Activated B cell treated with CpG ODN at 0.5 μM for 24 hours (primary cell): Measurements from ENCODE around the gene PNO1. TPM values are rescaled to one million over a fixed set of nuclear protein-coding genes. Genes with fewer than 3 reads are reported as not detected.

Source experiments
- ATAC-seq: fragments of 200-7000 bp; cut with Tn5 transposase; one replicate; pipeline ENCODE4 v1.10.0; 2021; ENCODE audit warnings: low read depth, mild to moderate bottlenecking, moderate library complexity
- CTCF ChIA-PET: fragments of 350-600 bp; sonication (Branson Sonifier 250); formaldehyde crosslinking; loops from one replicate; lab custom pipeline; 2021; ENCODE audit warnings: antibody characterized with exemption; lab: Charles Lee
- POLR2A ChIA-PET: fragments of 350-600 bp; sonication (Branson Sonifier 250); formaldehyde crosslinking; loops from one replicate; lab custom pipeline; 2021; ENCODE audit warnings: antibody characterized with exemption; lab: Charles Lee
- DNase-seq: peaks from one replicate; pipeline ENCODE4 v3.0.0; 2022
- H3K27ac Mint-ChIP-seq: one replicate; pipeline ENCODE4 v1.8.0; 2020; ENCODE audit warnings: mixed read lengths
- H3K27me3 Mint-ChIP-seq: one replicate; pipeline ENCODE4 v1.8.0; 2021; ENCODE audit warnings: mixed read lengths
- H3K36me3 Mint-ChIP-seq: one replicate; pipeline ENCODE4 v1.8.0; 2021; ENCODE audit warnings: low read depth, mixed read lengths
- H3K4me1 Mint-ChIP-seq: one replicate; pipeline ENCODE4 v1.8.0; 2021; ENCODE audit warnings: mixed read lengths
- H3K4me3 Mint-ChIP-seq: one replicate; pipeline ENCODE4 v1.8.0; 2020; ENCODE audit warnings: mild to moderate bottlenecking, mixed read lengths
- H3K9me3 Mint-ChIP-seq: one replicate; pipeline ENCODE4 v1.8.0; 2020; ENCODE audit warnings: mixed read lengths
- intact Hi-C: fragments of 100-400 bp; cut with micrococcal nuclease; formaldehyde crosslinking; loops from one replicate; pipeline ENCODE4 v1.15.1; 2024
- total RNA-seq: library from RNA; stranded (reverse); gene quantifications from 2 replicates; pipeline ENCODE4 v1.2.3, GENCODE V29; 2022
- TF ChIP-seq, protein P1 (sequence below): fragments of 200-600 bp; IDR thresholded peaks from one replicate; pipeline ENCODE4 v1.8.0; 2022; ENCODE audit warnings: antibody characterized with exemption, mild to moderate bottlenecking

The PNO1 gene
- total RNA-seq, 1 donor from 2014 or later, result 24.9 TPM

DNA sequence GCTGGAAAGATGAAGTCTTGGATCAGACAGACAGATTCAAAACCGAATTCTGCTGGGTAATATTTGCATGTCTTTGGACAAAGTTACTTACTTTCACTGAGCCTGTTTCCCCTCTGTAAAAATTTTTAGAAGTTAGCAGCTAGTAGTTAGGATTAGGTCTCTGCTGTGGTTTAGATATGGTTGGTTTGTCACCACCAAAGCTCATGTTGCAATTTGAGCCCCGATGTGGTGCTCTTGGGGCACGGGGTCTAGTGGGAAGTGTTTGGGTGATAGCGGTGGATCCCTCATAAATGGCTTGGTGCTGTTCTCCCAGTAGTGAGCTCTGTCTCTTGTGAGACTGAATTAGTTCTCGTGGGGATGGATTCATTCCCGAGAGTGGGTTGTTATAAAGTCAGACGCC lies 38.9 kb upstream of the PNO1 start:
- H3K36me3 Mint-ChIP-seq, result no peaks in the 10 kb centered on the region
- TF ChIP-seq, protein P1, sequence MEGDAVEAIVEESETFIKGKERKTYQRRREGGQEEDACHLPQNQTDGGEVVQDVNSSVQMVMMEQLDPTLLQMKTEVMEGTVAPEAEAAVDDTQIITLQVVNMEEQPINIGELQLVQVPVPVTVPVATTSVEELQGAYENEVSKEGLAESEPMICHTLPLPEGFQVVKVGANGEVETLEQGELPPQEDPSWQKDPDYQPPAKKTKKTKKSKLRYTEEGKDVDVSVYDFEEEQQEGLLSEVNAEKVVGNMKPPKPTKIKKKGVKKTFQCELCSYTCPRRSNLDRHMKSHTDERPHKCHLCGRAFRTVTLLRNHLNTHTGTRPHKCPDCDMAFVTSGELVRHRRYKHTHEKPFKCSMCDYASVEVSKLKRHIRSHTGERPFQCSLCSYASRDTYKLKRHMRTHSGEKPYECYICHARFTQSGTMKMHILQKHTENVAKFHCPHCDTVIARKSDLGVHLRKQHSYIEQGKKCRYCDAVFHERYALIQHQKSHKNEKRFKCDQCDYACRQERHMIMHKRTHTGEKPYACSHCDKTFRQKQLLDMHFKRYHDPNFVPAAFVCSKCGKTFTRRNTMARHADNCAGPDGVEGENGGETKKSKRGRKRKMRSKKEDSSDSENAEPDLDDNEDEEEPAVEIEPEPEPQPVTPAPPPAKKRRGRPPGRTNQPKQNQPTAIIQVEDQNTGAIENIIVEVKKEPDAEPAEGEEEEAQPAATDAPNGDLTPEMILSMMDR, result no peak
- H3K27ac Mint-ChIP-seq, result peak overlapping the region; percentile 83
- ChIA-PET CTCF (no interaction called here), POLR2A (interaction anchor here (0.6 kb wide), 1 partner anchor 35 kb away, joined by 11 read pairs; no protein-coding TSS in a partner anchor)
- no peaks in the 10 kb centered on the region for H3K9me3 Mint-ChIP-seq
- H3K4me3 Mint-ChIP-seq, result peak overlapping the region; percentile 38
- intact Hi-C loops, result no loop called here
- DNase-seq (no peak), ATAC-seq (no peak)
- H3K4me1 Mint-ChIP-seq, result peaks cover 41% of the 10 kb centered on the region
- H3K27me3 Mint-ChIP-seq, result no peaks in the 10 kb centered on the region

DNA sequence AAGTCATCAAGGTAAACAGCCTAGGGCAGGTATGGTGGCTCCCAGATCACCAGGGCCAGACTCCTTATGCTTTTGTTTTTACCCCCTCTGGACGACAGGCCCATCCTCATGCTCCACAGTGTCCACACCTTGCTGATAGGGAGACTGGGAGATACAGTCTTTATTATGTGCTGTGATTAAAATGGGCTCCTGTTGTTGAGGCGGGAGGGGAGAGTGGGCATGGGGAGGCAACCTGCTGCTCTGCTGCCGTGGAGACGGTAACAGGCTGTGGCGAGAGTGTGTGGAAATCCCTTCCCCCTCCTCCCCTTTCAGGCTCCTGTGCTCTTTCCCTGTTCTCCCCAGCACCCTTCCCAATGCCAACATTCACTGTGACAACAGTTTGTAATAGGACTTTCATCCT lies 38.2 kb upstream of the PNO1 start:
- peak overlapping the region; percentile 83 for H3K27ac Mint-ChIP-seq
- no peaks in the 10 kb centered on the region for H3K27me3 Mint-ChIP-seq
- POLR2A ChIA-PET, result no interaction called here
- ATAC-seq (no peak), DNase-seq (no peak)
- TF ChIP-seq, protein P1, result no peak
- H3K36me3 Mint-ChIP-seq, result no peaks in the 10 kb centered on the region
- intact Hi-C loops, result no loop called here
- no peak overlapping the region for H3K4me3 Mint-ChIP-seq
- CTCF ChIA-PET, result no interaction called here
- H3K4me1 Mint-ChIP-seq, result peaks cover 42% of the 10 kb centered on the region
- H3K9me3 Mint-ChIP-seq, result no peaks in the 10 kb centered on the region

DNA sequence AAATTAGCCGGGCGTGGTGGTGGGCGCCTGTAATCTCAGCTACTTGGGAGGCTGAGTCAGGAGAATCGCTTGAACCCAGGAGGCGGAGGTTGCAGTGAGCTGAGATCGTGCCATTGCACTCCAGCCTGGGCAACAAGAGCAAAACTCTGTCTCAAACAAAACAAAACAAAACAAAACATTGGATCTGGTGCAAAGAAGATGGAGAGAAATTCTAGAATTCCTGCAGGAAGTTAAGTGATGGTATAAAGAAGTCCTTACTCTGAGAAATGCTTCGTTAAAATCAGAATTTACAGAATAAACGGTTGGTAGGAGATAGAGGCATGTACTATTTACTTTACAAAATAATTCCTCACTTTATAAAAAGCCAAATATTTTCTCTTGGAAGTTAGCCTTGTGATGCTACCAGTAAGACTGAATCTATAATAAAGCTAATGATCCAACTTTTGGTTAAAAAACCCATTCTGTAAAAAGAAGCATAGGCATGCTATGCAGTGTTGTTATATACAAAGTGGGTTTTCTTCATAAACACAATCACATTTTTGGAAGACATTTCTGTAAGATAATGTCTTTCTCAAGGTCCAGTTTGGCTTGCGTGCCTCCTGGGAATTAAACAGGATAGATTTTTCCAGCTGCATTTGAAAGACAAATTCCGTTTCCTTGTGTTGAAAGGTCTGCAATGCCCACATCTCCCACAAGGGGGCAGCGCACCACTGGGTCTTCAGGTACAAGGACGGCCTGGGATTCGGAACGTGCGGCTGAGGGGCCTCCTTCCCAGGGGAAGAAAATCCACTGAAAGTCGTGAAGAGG lies 35.6 kb upstream of the PNO1 start:
- peak; percentile 26 for ATAC-seq
- H3K4me1 Mint-ChIP-seq, result peaks cover 48% of the 10 kb centered on the region
- no peaks in the 10 kb centered on the region for H3K36me3 Mint-ChIP-seq
- ChIA-PET CTCF (interaction anchor here (0.5 to 3.5 kb wide), 31 partner anchors 11 to 880 kb away, joined by 3 to 22 read pairs (median 4); partner anchors contain the start of genes C1D and PNO1), POLR2A (interaction anchor here (0.5 to 2.5 kb wide), 6 partner anchors 35 to 244 kb away, joined by 3 to 13 read pairs (median 4); partner anchors contain the start of genes C1D and PNO1)
- DNase-seq, result peak; percentile 69
- H3K27me3 Mint-ChIP-seq, result no peaks in the 10 kb centered on the region
- peak overlapping the region; percentile 97 for H3K27ac Mint-ChIP-seq
- intact Hi-C loops, result loop anchor here (1.0 kb wide), 8 partner anchors 35 to 803 kb away; partner anchors contain the start of gene PNO1
- no peaks in the 10 kb centered on the region for H3K9me3 Mint-ChIP-seq
- TF ChIP-seq, protein P1, result peak; percentile 100
- H3K4me3 Mint-ChIP-seq, result peak overlapping the region; percentile 77

DNA sequence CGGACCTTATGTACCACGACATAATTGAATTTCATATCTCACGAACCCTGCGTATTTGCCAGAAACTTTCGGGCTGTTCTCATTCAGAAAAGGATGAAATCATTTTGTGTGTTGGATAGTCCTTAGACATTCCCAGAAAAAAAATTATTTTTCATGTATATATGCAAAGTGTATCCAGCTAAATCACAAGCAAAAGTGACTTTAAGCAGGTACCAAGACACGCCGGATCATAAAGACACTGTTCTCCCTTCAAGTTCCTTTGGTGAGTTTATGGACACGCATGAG lies 35.1 kb upstream of the PNO1 start:
- intact Hi-C loops, result loop anchor here (1.0 kb wide), 5 partner anchors 63 to 803 kb away; no protein-coding TSS in a partner anchor
- Mint-ChIP-seq H3K9me3 (no peaks in the 10 kb centered on the region), H3K4me3 (peak overlapping the region; percentile 55), H3K27ac (peak overlapping the region; percentile 66), H3K36me3 (no peaks in the 10 kb centered on the region), H3K4me1 (peaks cover 54% of the 10 kb centered on the region), H3K27me3 (no peaks in the 10 kb centered on the region)
- ATAC-seq, result no peak
- ChIA-PET CTCF (interaction anchor here (0.6 to 3.5 kb wide), 22 partner anchors 10 to 365 kb away, joined by 3 to 22 read pairs (median 4); partner anchors contain the start of genes C1D and PNO1), POLR2A (interaction anchor here (0.7 kb wide), 1 partner anchor 169 kb away, joined by 3 read pairs; no protein-coding TSS in a partner anchor)
- TF ChIP-seq, protein P1, result no peak
- DNase-seq, result no peak

DNA sequence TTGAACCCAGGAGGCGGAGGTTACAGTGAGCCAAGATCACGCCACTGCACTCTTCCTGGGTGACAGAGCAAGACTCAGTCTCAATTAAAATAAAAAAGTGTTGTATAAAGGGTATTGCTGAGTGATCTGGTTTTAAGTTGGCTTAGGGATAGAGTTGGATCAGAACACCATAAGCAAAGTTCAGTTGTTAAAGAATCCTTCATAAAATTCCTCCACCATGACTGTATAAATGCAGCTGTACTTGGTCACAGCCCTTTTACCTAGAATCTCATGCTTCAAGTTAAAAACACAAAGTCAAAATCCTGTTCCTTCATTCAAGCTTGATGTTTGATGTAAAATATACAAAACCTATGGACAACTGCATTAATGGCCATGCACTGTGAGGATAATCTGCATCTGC lies 33.4 kb upstream of the PNO1 start:
- H3K27me3 Mint-ChIP-seq, result no peaks in the 10 kb centered on the region
- intact Hi-C loops, result no loop called here

More for the DNA sequence above, 33.4 kb upstream of the PNO1 start:
- Mint-ChIP-seq H3K4me1 (peaks cover 50% of the 10 kb centered on the region), H3K36me3 (no peaks in the 10 kb centered on the region), H3K4me3 (no peak overlapping the region), H3K9me3 (no peaks in the 10 kb centered on the region), H3K27ac (no peak overlapping the region)
- TF ChIP-seq, protein P1, result no peak
- POLR2A ChIA-PET, result interaction anchor here (1.1 kb wide), 1 partner anchor 32 kb away, joined by 3 read pairs; no protein-coding TSS in a partner anchor
- ATAC-seq (no peak), DNase-seq (no peak)
- CTCF ChIA-PET, result interaction anchor here (1.6 to 3.5 kb wide), 3 partner anchors 33 to 159 kb away, joined by 4 to 13 read pairs (median 10); partner anchors contain the start of gene PNO1
